GM23248 (cell line): ENCODE results near the gene CPSF4L.

Experiments
- EZH2 ChIP-seq: fragments of 200-600 bp; sonication (generic); IDR thresholded peaks from 2 replicates; pipeline ENCODE4 v1.6.1; 2018; ENCODE audit warnings: antibody characterized with exemption, mild to moderate bottlenecking; ENCODE audit not compliant: insufficient read depth, poor library complexity, severe bottlenecking
- EZH2phosphoT487 ChIP-seq: fragments of 200-600 bp; sonication (generic); IDR thresholded peaks from 2 replicates; pipeline ENCODE4 v1.6.1; 2018; ENCODE audit warnings: antibody characterized with exemption, moderate library complexity, mild to moderate bottlenecking, low read depth; ENCODE audit not compliant: insufficient read depth

DNA sequence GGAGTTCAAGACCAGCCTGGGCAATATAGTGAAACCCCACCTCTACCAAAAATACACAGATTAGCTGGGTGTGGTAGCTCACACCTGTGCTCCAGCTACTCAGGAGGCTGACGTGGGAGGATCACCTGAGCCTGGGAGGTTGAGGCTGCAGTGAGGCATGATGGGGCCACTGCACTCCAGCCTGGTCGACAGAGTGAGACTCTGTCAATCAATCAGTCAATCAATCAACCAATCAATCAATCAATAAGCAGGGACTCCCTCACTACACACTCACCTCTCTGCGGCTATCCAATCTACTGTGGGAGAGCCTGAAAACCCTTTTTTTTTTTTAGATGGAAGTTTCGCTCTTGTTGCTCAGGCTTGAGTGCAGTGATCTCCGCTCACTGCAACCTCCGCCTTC, 31.6 kb downstream of the CPSF4L start:
- TF ChIP-seq EZH2phosphoT487 (no peak), EZH2 (no peak)
